ENCODE data around the gene LRRC17. TPM values are rescaled to one million over a fixed set of nuclear protein-coding genes. Genes with fewer than 3 reads are reported as not detected.

The LRRC17 gene
- total and polyA plus RNA-seq, 10 of the 15 experiments (the other 5 are each of a cell fraction or from before 2014, with no cell fraction given), result 0.06 to 0.31 (median 0.10) TPM; not detected in 5

GRCh38 chr7:102973096-102973802 is 60.4 kb downstream of the LRRC17 start (continued):
- TF ChIP-seq, protein P1, sequence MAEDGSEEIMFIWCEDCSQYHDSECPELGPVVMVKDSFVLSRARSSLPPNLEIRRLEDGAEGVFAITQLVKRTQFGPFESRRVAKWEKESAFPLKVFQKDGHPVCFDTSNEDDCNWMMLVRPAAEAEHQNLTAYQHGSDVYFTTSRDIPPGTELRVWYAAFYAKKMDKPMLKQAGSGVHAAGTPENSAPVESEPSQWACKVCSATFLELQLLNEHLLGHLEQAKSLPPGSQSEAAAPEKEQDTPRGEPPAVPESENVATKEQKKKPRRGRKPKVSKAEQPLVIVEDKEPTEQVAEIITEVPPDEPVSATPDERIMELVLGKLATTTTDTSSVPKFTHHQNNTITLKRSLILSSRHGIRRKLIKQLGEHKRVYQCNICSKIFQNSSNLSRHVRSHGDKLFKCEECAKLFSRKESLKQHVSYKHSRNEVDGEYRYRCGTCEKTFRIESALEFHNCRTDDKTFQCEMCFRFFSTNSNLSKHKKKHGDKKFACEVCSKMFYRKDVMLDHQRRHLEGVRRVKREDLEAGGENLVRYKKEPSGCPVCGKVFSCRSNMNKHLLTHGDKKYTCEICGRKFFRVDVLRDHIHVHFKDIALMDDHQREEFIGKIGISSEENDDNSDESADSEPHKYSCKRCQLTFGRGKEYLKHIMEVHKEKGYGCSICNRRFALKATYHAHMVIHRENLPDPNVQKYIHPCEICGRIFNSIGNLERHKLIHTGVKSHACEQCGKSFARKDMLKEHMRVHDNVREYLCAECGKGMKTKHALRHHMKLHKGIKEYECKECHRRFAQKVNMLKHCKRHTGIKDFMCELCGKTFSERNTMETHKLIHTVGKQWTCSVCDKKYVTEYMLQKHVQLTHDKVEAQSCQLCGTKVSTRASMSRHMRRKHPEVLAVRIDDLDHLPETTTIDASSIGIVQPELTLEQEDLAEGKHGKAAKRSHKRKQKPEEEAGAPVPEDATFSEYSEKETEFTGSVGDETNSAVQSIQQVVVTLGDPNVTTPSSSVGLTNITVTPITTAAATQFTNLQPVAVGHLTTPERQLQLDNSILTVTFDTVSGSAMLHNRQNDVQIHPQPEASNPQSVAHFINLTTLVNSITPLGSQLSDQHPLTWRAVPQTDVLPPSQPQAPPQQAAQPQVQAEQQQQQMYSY (CRISPR knock-in tag; IDR thresholded peaks at IDR 0.05), result no peak

DNA sequence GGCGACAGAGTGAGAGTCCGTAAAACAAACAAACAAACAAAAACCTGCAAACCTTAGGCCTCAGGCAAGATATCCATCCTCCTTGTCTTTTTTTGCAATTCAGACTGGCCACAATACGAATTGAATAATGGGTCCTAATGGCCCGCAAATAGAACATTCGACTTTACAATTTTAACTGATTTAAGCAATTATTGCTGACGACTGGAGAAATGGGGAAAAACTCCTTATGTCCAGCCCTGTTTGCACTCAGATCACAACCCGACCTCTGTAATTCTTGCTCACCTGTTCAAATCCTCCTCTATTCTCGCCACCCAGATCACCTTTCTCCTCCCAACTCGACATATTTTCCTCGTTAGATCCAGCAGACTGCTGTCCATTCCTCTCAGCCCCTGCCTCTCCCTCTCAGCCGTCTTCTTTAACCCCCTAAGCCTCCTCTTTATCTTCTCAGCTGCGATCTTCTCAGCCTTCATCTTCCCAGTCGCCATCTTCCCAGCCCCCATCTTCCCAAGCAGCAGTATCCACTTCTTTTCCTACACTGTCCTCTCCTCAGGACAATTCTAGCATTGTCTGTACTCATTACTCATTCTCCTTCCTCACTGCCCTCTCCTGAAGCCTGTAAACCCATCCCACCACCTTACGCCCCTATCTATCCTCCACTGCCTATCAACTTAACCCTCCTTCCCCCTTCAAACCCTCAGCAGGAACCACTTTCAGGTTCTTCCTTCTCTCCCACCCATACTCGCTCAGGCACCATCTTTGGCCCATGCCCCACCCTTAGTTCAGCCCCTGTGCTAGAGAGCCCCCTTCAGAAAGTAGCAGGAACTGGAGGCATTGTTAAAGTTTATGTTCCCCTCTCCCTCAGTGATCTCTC is 61.8 kb downstream of the LRRC17 start:
- Histone ChIP-seq H3K27me3 (replicated peaks in 1 of 2; ENCODE audit: control insufficient read depth in 2 of 2, insufficient read depth in 2 of 2, low read length in 1 of 2) (no peaks in the 10 kb centered on the region), H3K79me2 (ENCODE audit: control insufficient read depth, insufficient read depth, low read length) (no peaks in the 10 kb centered on the region), H3K9ac (ENCODE audit: control insufficient read depth, insufficient read depth, low read length) (no peak overlapping the region), H4K20me1 (ENCODE audit: control insufficient read depth, insufficient read depth) (no peaks in the 10 kb centered on the region), H3K36me3 (ENCODE audit: control insufficient read depth in 2 of 2, insufficient read depth in 2 of 2, low read length in 1 of 2) (no peaks in the 10 kb centered on the region), H3K9me3 (replicated peaks; ENCODE audit: control insufficient read depth, insufficient read depth, low read length) (no peaks in the 10 kb centered on the region), H2AFZ (ENCODE audit: control insufficient read depth, low read depth, low read length) (no peak overlapping the region), H3K4me1 (ENCODE audit: control insufficient read depth, insufficient read depth, low read length) (no peaks in the 10 kb centered on the region), H3K4me3 (no peak overlapping the region), H3K27ac (ENCODE audit: control insufficient read depth, insufficient read depth) (no peak overlapping the region), H3K4me2 (ENCODE audit: control insufficient read depth, insufficient read depth) (no peak overlapping the region)
- intact Hi-C loops (cut with micrococcal nuclease; ENCODE audit: unreplicated experiment), result no loop called here
- DNase-seq (ENCODE audit: low read depth, low spot score) (no peak), ATAC-seq (peak; percentile 58; the same call in 2 of the 3 replicates), FAIRE-seq (no peak)
- in situ Hi-C loops (cut with MboI), result no loop called here
- CTCF ChIA-PET, result no interaction called here
- RAD21 ChIA-PET (ENCODE audit: unreplicated experiment), result no interaction called here
- POLR2A ChIA-PET, result no interaction called here
- BruUV-seq (replicated peaks), result no TSS peak
- SMC1A ChIA-PET (ENCODE audit: uncharacterized antibody, unreplicated experiment), result no interaction called here
- WGBS (ENCODE audit: insufficient coverage, insufficient replicate concordance, low lambda C conversion rate, missing lambda C conversion rate), result 48% methylated on average over 15 of the region's 15 CpGs
- TF ChIP-seq BRCA1 (IDR thresholded peaks at IDR 0.05; ENCODE audit: low read depth, low read length), result no peak
- no peak for TF ChIP-seq ZNF207 (IDR thresholded peaks at IDR 0.05; ENCODE audit: borderline replicate concordance)
- no peak for TF ChIP-seq EED (IDR thresholded peaks at IDR 0.05; ENCODE audit: low read depth)
- TF ChIP-seq ETV6 (conservative IDR thresholded peaks at IDR 0.05 in 1 of 2, IDR thresholded peaks at IDR 0.05 in 1 of 2; ENCODE audit: borderline replicate concordance in 1 of 2, low read depth in 1 of 2), result no peak
- TF ChIP-seq CTCF (IDR thresholded peaks at IDR 0.05 in 2 of 3, conservative IDR thresholded peaks at IDR 0.05 in 1 of 3; ENCODE audit: control insufficient read depth in 2 of 3, extremely low read depth in 1 of 3, insufficient read depth in 1 of 3, low read depth in 3 of 3, low read length in 3 of 3), result peak; percentile 17 to 21 (median 17); a peak in 2 of 6 replicates
- TF ChIP-seq IRF3 (IDR thresholded peaks at IDR 0.05), result no peak
- TF ChIP-seq BHLHE40 (IDR thresholded peaks at IDR 0.05; ENCODE audit: borderline replicate concordance in 1 of 2, low read depth in 2 of 2, low read length in 1 of 2), result no peak
- no peak for TF ChIP-seq CBFB (IDR thresholded peaks at IDR 0.05; ENCODE audit: low read depth)
- TF ChIP-seq ZNF24 (IDR thresholded peaks at IDR 0.05), result no peak
- TF ChIP-seq YY1 (IDR thresholded peaks at IDR 0.05; ENCODE audit: low read depth, low read length), result no peak
- TF ChIP-seq ZNF384 (IDR thresholded peaks at IDR 0.05; ENCODE audit: borderline replicate concordance, low read depth, low read length), result no peak

Measured in GM12878 (cell line).